ENCODE results near the gene ADAR. TPM values are rescaled to one million over a fixed set of nuclear protein-coding genes. Genes with fewer than 3 reads are reported as not detected.

Gene ADAR
- total RNA-seq, 1 donor from 2014 or later = 44.5 TPM

DNA sequence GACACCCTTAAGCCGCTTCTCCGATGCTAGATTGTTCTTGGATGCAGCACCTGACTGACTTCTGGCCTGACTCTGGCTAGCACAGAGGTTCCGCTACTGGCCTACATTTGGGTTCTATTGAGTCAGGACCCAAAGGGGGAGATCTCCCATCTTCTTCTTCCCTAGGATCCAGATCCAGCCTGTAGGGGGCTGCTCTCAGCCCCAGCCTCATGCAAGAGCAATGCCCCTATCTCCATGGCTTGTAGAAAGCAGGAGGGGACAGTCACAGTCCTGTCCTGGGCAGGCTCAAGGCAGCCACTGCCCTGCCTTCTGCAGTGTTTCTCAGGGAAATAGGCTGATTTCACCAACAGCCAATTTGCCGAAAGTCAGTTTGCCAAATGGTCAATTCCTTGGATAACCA, 6.3 kb upstream of the ADAR start:
- no peak overlapping the region for H3K4me3 ChIP-seq (ENCODE audit: low read depth, low read length)
- H3K36me3 ChIP-seq (ENCODE audit: control insufficient read depth, insufficient read depth, low read length) = no peaks in the 10 kb centered on the region
- H3K27me3 ChIP-seq (ENCODE audit: control insufficient read depth, insufficient read depth, low read length) = no peaks in the 10 kb centered on the region
- TF ChIP-seq, protein P1, sequence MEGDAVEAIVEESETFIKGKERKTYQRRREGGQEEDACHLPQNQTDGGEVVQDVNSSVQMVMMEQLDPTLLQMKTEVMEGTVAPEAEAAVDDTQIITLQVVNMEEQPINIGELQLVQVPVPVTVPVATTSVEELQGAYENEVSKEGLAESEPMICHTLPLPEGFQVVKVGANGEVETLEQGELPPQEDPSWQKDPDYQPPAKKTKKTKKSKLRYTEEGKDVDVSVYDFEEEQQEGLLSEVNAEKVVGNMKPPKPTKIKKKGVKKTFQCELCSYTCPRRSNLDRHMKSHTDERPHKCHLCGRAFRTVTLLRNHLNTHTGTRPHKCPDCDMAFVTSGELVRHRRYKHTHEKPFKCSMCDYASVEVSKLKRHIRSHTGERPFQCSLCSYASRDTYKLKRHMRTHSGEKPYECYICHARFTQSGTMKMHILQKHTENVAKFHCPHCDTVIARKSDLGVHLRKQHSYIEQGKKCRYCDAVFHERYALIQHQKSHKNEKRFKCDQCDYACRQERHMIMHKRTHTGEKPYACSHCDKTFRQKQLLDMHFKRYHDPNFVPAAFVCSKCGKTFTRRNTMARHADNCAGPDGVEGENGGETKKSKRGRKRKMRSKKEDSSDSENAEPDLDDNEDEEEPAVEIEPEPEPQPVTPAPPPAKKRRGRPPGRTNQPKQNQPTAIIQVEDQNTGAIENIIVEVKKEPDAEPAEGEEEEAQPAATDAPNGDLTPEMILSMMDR (IDR thresholded peaks at IDR 0.05; ENCODE audit: insufficient read depth, low read length, severe bottlenecking) = no peak
- DNase-seq (ENCODE audit: low read depth) (no peak), FAIRE-seq (no peak)

- H3K4me3 ChIP-seq (ENCODE audit: low read depth, low read length) = no peak overlapping the region
- H3K27me3 ChIP-seq (ENCODE audit: control insufficient read depth, insufficient read depth, low read length) = no peaks in the 10 kb centered on the region
- H3K36me3 ChIP-seq (ENCODE audit: control insufficient read depth, insufficient read depth, low read length) = no peaks in the 10 kb centered on the region
- TF ChIP-seq, protein P1 (IDR thresholded peaks at IDR 0.05; ENCODE audit: insufficient read depth, low read length, severe bottlenecking) = no peak
- no peak for FAIRE-seq
- DNase-seq (ENCODE audit: low read depth) = no peak
These were observed 3.3 kb upstream of the ADAR start for GRCh38 chr1:154611150-154611862.

DNA sequence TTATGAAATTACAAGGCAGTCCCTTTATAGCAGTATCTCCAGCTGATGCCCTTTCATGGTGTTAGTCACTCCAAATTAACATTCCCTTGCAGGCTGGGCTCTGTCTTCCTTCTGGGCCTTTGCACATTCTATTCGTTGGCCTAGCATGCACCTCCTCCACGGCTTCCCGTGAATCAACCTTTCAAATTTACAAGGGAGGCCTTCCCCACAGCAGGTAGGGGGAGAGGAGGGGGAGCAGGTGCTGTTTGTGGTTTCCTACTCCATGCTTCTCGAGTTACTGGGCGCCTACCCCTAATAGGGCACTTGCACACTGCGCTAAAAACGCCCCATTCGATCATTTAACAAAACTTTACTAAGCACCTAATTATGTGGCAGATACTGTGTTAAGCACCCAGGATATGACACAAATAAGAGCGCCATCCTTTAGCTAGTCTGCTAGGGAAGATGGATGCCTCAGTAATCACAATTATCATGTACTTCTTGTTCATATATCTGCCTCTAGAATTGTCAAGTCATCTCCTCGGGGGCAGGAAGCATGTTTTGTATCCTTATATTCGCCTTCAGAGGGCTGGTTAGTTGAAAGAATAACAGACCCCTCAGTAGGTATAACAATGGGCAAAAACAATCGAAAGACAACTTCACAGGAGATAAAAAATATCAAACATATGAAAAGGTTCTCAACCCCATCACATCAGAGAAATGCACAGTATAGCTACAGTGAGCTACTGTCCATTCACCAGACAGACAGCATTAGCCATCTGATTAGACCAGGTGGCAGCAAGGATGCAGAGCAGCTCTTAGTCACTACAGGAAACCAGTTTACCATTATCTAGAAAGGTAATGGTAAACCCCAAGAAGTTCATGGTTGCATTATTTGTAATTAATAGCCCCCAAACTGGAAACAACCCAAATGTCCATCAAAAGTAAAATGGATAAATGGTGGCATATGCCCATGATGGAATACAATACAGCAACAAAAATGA, 1.7 kb upstream of the ADAR start:
- DNase-seq (ENCODE audit: low read depth) (peak; percentile 52), FAIRE-seq (no peak)
- no peaks in the 10 kb centered on the region for H3K27me3 ChIP-seq (ENCODE audit: control insufficient read depth, insufficient read depth, low read length)
- no peak overlapping the region for H3K4me3 ChIP-seq (ENCODE audit: low read depth, low read length)
- TF ChIP-seq, protein P1 (IDR thresholded peaks at IDR 0.05; ENCODE audit: insufficient read depth, low read length, severe bottlenecking) = no peak
- H3K36me3 ChIP-seq (ENCODE audit: control insufficient read depth, insufficient read depth, low read length) = no peaks in the 10 kb centered on the region

- FAIRE-seq (no peak), DNase-seq (ENCODE audit: low read depth) (peak; percentile 20)
- peak overlapping the region; percentile 64 for H3K4me3 ChIP-seq (ENCODE audit: low read depth, low read length)
- H3K27me3 ChIP-seq (ENCODE audit: control insufficient read depth, insufficient read depth, low read length) = no peaks in the 10 kb centered on the region
- TF ChIP-seq, protein P1 (IDR thresholded peaks at IDR 0.05; ENCODE audit: insufficient read depth, low read length, severe bottlenecking) = no peak
- H3K36me3 ChIP-seq (ENCODE audit: control insufficient read depth, insufficient read depth, low read length) = no peaks in the 10 kb centered on the region
These were observed 648 bp upstream of the ADAR start for GRCh38 chr1:154608397-154609270.

- H3K36me3 ChIP-seq (ENCODE audit: control insufficient read depth, insufficient read depth, low read length) = peaks cover 2% of the 10 kb centered on the region
- TF ChIP-seq, protein P1 (IDR thresholded peaks at IDR 0.05; ENCODE audit: insufficient read depth, low read length, severe bottlenecking) = no peak
- FAIRE-seq (no peak), DNase-seq (ENCODE audit: low read depth) (peak; percentile 47)
- H3K27me3 ChIP-seq (ENCODE audit: control insufficient read depth, insufficient read depth, low read length) = no peaks in the 10 kb centered on the region
- H3K4me3 ChIP-seq (ENCODE audit: low read depth, low read length) = peak overlapping the region; percentile 64
These were observed 829 bp downstream of the ADAR start for GRCh38 chr1:154607106-154607608.

Measured in bronchial epithelial cell (primary cell).